NCI-H748 (cell line): Measurements from ENCODE around the gene NRXN3.

Source experiments
- DNase-seq: peaks from one replicate; lab custom pipeline; 2025; ENCODE audit not compliant: unreplicated experiment; lab: John Stamatoyannopoulos, UW

Gene NRXN3

DNA sequence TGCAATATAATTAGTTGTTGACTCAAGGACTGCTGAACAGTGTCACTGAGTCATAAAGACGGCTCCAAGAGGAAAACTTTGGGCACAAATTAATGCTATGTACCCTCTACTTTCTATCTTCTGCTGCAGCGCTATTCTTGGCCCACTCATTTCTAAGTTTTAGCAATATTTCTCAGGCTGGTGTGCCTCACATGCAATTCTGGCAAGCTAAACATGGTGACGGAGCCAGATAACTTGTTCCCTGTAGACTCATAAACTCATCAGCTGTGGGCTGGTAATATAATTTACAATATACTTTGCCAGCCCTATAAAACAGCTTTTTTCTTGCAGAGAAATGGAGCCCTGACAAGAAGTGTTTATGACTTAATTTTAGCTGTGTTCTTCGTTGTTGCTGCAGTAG, 615.1 kb downstream of the NRXN3 start:
- DNase-seq: no peak

DNA sequence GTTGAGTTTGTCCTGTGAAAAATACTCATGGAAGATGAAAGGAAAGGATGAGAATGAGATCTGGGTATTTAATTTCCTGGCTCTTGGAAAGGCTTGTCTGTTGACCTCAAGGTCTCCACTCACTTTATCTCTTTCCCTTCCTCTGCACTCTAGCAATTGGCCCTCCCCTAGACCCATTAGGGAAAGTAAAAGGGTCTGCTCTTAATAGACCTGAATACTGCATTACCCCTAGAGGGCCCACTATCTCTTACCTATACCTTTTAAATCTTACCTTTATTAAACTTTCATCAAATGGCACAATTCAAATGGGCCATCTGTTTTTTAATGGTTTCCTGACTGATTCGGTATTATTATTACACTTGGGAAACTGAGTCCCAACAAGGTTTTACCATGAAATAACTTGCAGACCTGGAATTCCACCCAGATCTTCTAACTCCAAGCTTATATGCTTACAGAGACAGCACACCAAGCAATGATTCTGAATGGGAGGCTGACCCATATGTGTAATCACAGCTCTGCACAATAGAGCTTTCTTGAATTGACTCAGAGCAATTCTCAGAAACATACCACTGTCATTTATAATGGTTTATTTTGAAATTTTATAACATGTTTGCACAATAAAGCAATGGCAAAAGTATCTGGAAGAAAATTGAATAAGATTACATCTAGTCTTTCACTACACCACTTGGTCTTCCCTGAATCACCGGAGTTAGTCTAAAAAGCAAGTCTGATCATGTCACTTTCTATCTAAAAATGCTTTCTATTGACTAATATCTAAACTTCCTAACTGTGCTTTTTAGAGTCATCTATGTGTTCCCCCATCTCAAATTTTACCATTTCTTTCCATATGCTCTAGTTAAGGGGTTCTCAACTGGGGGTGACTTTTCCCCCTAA, 618.5 kb downstream of the NRXN3 start:
- no peak for DNase-seq

DNA sequence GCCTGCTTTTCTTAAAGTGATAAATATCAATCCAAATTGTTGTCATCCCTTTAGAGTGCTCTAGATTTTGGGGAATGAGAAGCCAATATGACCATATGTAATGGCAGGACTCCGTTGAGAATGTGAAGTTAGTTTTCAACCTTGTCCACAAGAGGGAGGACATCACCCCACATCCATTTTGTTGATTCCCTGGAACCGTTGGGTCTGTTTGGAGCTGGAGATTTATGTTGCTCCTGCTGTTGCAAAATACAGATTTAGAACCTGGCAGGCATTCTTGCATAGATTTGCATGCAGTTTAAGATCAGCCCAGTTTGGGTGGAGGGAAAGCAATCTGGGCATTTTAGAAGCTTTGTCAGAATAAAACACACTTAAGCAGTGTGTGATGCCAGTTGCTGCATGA, 620.1 kb downstream of the NRXN3 start:
- no peak for DNase-seq

GRCh38 chr14:78798757-78799156, 628.6 kb downstream of the NRXN3 start:
- peak; percentile 23 for DNase-seq

GRCh38 chr14:78805570-78805969, 635.4 kb downstream of the NRXN3 start:
- DNase-seq: no peak

GRCh38 chr14:78823035-78823434, 652.9 kb downstream of the NRXN3 start:
- DNase-seq: no peak

DNA sequence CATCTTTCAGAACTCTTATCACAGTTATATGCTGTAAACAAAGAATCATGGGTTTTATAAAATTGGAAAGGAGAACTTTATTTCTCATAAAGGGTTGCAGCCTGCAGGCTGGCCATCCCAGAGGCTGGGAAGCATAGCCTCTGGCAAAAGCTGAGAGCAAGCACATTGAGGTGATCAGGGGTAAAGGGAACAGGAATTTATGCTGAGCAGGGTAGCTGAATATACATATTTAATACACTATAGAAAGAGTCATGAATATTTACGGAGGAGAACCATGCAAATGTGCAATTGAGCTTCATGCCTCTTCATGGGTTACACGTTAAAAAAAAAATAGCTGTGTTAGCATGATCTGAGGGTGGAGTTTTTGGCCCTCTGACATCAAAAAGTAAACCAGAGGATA, 653.3 kb downstream of the NRXN3 start:
- DNase-seq: no peak

- DNase-seq: no peak
Observed at GRCh38 chr14:78829274-78829673, 659.1 kb downstream of the NRXN3 start.

GRCh38 chr14:78834766-78835451, 664.7 kb downstream of the NRXN3 start:
- DNase-seq: peak; percentile 12

- DNase-seq: no peak
Observed at GRCh38 chr14:78835909-78836308, 665.7 kb downstream of the NRXN3 start.

GRCh38 chr14:78836777-78837176, 666.6 kb downstream of the NRXN3 start:
- peak; percentile 77 for DNase-seq

- no peak for DNase-seq
Observed at GRCh38 chr14:78838959-78839358, 668.8 kb downstream of the NRXN3 start.

- DNase-seq: no peak
Observed at GRCh38 chr14:78840898-78841297, 670.7 kb downstream of the NRXN3 start.

DNA sequence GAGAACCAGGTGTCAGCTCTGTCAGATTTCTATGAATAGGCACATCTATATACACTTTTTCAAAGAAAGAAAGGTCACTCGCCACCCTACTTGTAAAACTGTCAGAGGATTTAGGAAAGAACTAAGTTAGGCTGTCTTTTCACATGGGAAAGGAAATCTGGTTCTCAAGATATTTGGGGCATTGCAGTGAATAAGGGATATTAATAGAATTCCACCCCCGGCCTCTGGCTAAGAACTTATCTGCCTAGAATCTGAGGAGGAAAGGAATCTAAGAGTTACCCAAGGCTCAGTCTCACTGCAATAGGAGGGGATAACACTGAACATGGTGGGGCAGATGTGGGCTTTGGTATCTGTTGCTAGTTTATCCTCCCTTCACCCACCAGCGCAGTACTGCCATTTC, 677.6 kb downstream of the NRXN3 start:
- no peak for DNase-seq

GRCh38 chr14:78848234-78848820, 678.2 kb downstream of the NRXN3 start:
- DNase-seq: peak; percentile 63

DNA sequence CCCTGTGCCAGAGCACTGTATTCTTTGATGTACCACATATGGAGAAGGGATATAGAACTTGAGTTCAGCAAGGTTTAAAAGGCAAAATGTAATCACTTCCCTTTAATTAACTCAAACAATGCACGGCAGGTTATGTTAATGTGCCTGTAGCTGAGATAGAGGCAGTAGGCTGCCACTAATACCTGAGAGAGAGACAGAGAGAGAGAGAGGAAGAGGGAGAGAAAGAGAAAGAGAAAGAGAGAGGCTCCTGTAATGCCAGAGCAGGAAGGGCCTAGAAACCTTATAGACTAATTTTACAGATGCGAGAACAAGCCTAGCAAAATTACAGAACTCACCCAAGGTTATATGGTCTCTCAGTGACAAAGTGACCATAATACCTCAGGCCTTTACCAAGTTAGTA, 679.8 kb downstream of the NRXN3 start:
- DNase-seq: no peak

DNA sequence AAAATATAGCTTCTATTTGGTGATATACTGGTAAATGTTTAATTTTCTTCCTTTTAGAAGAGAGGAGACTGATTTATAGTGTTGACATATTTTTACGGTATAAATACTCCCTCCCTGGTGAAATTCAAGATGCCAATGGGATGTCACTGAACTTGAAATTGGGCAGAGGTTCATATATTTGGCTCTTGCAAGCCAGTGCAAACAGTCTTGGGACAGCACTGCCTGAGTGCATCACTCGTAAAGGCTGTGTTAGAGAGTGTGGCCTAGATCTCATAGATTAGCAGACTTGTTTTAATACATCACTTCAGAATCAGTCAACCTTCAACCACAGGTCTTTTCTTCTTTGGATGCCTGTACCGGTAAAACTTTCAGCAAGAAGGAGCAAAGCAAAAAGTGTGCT, 681.0 kb downstream of the NRXN3 start:
- no peak for DNase-seq

GRCh38 chr14:78852040-78852439, 681.9 kb downstream of the NRXN3 start:
- DNase-seq: no peak

DNA sequence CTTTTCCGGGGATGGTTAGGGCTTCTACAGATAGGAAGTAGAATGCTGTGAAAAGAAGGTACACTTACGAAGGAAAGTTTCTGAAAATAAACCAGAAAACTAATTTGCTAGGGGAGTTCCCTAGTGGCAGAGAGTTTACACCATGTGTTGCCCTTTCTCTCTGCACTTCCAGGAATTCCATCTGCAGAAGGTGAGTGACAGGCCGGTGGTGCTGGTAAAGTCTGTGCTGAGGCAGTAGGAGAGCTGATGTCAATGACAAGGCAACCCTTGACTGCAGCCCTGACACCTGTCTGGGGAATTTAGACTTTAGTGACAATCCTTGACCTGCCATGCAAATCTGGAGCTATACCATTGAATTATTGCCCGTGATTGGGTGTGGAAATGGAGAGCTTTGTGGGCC, 687.8 kb downstream of the NRXN3 start:
- no peak for DNase-seq

DNA sequence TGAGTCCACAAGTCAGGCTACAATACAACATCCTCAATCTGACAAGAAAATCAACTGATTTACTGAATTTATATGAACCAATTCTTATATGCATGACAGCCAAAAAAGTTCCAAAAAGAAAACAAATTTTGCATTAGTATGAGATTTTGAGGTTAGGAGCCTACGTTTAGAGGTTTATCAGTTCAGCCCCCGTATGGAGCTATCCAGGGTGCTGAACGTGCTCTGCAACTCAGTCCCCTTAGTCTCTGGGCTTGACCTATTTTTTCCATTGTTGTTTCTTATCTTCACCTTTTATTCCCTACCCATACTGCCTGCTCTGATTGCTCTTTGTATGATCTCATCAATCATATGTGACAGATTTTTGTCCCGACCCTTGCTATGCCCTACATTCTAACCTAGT, 693.0 kb downstream of the NRXN3 start:
- no peak for DNase-seq

DNA sequence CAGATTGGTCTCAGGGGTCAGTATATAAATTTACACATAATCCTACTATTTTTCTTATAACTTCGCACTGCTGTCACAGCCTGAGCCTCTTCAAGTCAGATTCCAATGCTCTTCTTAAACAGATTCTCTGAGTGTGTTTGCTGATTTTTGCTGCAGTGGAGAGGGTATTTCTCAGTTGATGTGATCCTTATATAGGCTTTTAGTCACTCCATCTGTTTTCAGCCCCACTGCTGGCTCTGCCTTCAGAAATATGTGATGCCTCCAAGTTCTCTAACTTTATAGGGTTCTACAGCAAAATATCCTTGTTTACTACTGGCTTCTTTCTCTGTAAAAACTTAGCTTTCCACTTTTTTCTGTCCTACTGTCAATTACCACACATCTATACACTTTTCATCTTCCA, 702.7 kb downstream of the NRXN3 start:
- DNase-seq: no peak

DNA sequence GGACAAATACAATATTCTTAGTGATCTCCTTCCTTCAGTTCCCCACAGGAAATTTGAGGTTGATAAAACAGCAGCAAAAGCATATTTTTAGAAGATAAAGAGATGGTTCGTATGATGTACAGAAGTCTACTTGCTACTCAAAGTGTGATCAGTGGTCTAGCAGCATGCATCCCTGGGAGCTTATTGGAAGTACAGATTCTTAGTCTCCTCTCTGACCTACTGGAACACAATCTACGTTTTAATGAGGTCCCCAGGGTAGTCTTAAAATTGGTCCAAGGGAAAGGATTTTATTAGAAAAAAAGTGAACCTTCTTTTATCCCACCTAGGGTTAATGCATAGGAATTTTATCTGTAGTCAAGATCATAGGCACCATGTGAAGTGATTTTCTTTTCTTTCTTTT, 703.4 kb downstream of the NRXN3 start:
- DNase-seq: no peak
